Skin of body (tissue), 2 donors: ENCODE results near the gene ERN1. TPM values are rescaled to one million over a fixed set of nuclear protein-coding genes. Genes with fewer than 3 reads are reported as not detected.
"Not testable (repeated sequence)": the region's sequence is repeated elsewhere in the genome, so short reads cannot be mapped to it uniquely, and the experiment has no call there.

ENCODE experiments used
- DNase-seq: peaks from one replicate; lab custom pipeline; 2025; lab: John Stamatoyannopoulos, UW
- total RNA-seq: library from RNA; depleted of rRNA; stranded (reverse); fragments of >200 nt; gene quantifications from one replicate; pipeline ENCODE4 v1.2.3, GENCODE V29; 2014

ERN1 gene
- total RNA-seq, 1 donor from 2014 or later: 9.3 TPM

- DNase-seq: no peak
These were observed 8.5 kb upstream of the ERN1 start for GRCh38 chr17:64138441-64138840.

- DNase-seq: no peak
These were observed 5.1 kb upstream of the ERN1 start for GRCh38 chr17:64135000-64135399.

GRCh38 chr17:64134216-64134970, 4.4 kb upstream of the ERN1 start:
- no peak for DNase-seq

GRCh38 chr17:64133546-64134215, 3.7 kb upstream of the ERN1 start:
- DNase-seq: peak; percentile 38

- no peak for DNase-seq
These were observed 1.8 kb upstream of the ERN1 start for GRCh38 chr17:64131606-64132270.

GRCh38 chr17:64130559-64131001, 636 bp upstream of the ERN1 start:
- peak; percentile 35 for DNase-seq

GRCh38 chr17:64129515-64129764, 504 bp downstream of the ERN1 start:
- DNase-seq: no peak

- DNase-seq: no peak
These were observed 993 bp downstream of the ERN1 start for GRCh38 chr17:64128787-64129514.

- no peak for DNase-seq
These were observed 3.0 kb downstream of the ERN1 start for GRCh38 chr17:64126918-64127317.

- no peak for DNase-seq
These were observed 4.0 kb downstream of the ERN1 start for GRCh38 chr17:64125937-64126336.

GRCh38 chr17:64124609-64125008, 5.3 kb downstream of the ERN1 start:
- no peak for DNase-seq

- DNase-seq: no peak
These were observed 6.8 kb downstream of the ERN1 start for GRCh38 chr17:64123114-64123513.

GRCh38 chr17:64120972-64121786, 8.8 kb downstream of the ERN1 start:
- DNase-seq: not testable (repeated sequence)

- DNase-seq: no peak
These were observed 9.7 kb downstream of the ERN1 start for GRCh38 chr17:64120159-64120810.

GRCh38 chr17:64117981-64118979, 11.7 kb downstream of the ERN1 start:
- peak; percentile 27 for DNase-seq

- DNase-seq: no peak
These were observed 14.0 kb downstream of the ERN1 start for GRCh38 chr17:64115822-64116534.

GRCh38 chr17:64115043-64115698, 14.8 kb downstream of the ERN1 start:
- DNase-seq: no peak

GRCh38 chr17:64113006-64113405, 16.9 kb downstream of the ERN1 start:
- DNase-seq: no peak
